ENCODE results near the gene TLK1.

GRCh38 chr2:171087547-171087946, 73.1 kb downstream of the TLK1 start:
- no peak for TF ChIP-seq CTCF (IDR thresholded peaks at IDR 0.05; ENCODE audit: insufficient read depth, low read length)
- TF ChIP-seq, protein P1, sequence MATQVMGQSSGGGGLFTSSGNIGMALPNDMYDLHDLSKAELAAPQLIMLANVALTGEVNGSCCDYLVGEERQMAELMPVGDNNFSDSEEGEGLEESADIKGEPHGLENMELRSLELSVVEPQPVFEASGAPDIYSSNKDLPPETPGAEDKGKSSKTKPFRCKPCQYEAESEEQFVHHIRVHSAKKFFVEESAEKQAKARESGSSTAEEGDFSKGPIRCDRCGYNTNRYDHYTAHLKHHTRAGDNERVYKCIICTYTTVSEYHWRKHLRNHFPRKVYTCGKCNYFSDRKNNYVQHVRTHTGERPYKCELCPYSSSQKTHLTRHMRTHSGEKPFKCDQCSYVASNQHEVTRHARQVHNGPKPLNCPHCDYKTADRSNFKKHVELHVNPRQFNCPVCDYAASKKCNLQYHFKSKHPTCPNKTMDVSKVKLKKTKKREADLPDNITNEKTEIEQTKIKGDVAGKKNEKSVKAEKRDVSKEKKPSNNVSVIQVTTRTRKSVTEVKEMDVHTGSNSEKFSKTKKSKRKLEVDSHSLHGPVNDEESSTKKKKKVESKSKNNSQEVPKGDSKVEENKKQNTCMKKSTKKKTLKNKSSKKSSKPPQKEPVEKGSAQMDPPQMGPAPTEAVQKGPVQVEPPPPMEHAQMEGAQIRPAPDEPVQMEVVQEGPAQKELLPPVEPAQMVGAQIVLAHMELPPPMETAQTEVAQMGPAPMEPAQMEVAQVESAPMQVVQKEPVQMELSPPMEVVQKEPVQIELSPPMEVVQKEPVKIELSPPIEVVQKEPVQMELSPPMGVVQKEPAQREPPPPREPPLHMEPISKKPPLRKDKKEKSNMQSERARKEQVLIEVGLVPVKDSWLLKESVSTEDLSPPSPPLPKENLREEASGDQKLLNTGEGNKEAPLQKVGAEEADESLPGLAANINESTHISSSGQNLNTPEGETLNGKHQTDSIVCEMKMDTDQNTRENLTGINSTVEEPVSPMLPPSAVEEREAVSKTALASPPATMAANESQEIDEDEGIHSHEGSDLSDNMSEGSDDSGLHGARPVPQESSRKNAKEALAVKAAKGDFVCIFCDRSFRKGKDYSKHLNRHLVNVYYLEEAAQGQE (IDR thresholded peaks at IDR 0.05; ENCODE audit: insufficient replicate concordance, low read depth), result no peak

Data from HL-60 (cell line).